Esophagus squamous epithelium (tissue), 5 donors: ENCODE data around the gene C2orf76. TPM values are rescaled to one million over a fixed set of nuclear protein-coding genes. Genes with fewer than 3 reads are reported as not detected.

ENCODE experiments used
- DNase-seq: peaks from one replicate; lab custom pipeline; 2025; lab: John Stamatoyannopoulos, UW
- H3K27ac ChIP-seq, 4 donors: fragments of 200-600 bp; sonication (generic); one replicate each; pipeline ENCODE4 v1.5.1; 2016 to 2019; ENCODE audit warnings: mild to moderate bottlenecking in 1 of 4
- H3K27me3 ChIP-seq, 4 donors: fragments of 200-600 bp; sonication (generic); 1 replicate in 3 of 4; 2 replicates in 1 of 4; pipeline versions ENCODE4 v1.5.1 to v1.6.0; 2017 to 2021; ENCODE audit warnings: antibody characterized with exemption in 1 of 4
- H3K36me3 ChIP-seq, 3 donors: fragments of 200-600 bp; sonication (generic); one replicate each; pipeline ENCODE4 v1.5.1; 2016 to 2019
- H3K4me1 ChIP-seq, 3 donors: fragments of 200-600 bp; sonication (generic); one replicate each; pipeline ENCODE4 v1.5.1; 2017 to 2019
- H3K4me3 ChIP-seq, 4 donors: fragments of 200-600 bp; sonication (generic); 1 replicate in 3 of 4; 2 replicates in 1 of 4; pipeline ENCODE4 v1.5.1; 2016 to 2019; ENCODE audit warnings: mild to moderate bottlenecking in 2 of 4, moderate library complexity in 1 of 4
- H3K9me3 ChIP-seq, 3 donors: fragments of 200-600 bp; sonication (generic); one replicate each; pipeline ENCODE4 v1.5.1; 2016 to 2019
- CTCF ChIP-seq, 6 experiments: fragments of 450-650 bp in 4 of 6; fragments of 200-600 bp in 2 of 6; sonication (generic) in 2 of 6; IDR thresholded peaks; one replicate each; pipeline ENCODE4 v1.5.1; 2016 to 2019; ENCODE audit warnings: antibody characterized with exemption in 6 of 6, mild to moderate bottlenecking in 4 of 6, moderate library complexity in 4 of 6
- POLR2A ChIP-seq, 4 donors: fragments of 450-650 bp; IDR thresholded peaks; one replicate each; pipeline ENCODE4 v1.6.1; 2017; ENCODE audit warnings: antibody characterized with exemption in 4 of 4, mild to moderate bottlenecking in 4 of 4, moderate library complexity in 3 of 4
- WGBS, 2 donors: methylation state at CpG; one replicate each; pipeline ENCODE4 v1.1.5; 2018; 5-methylcytosine and 5-hydroxymethylcytosine counted together
- intact Hi-C: fragments of 100-400 bp; cut with DNase I; formaldehyde crosslinking; loops from one replicate; pipeline ENCODE4 v1.15.0; 2022
- total RNA-seq, 4 donors: library from RNA; depleted of rRNA; stranded (reverse); fragments of >200 nt; gene quantifications; one replicate each; pipeline ENCODE4 v1.1.0, GENCODE V29; 2016
- donor health status: DM: yes; HTN: yes; CAD: no.

The C2orf76 gene
- total RNA-seq, 4 donors from 2014 or later: 5.7 to 9.7 (median 8.4) TPM

GRCh38 chr2:119301413-119301812 lies 65.2 kb downstream of the C2orf76 start:
- Histone ChIP-seq H3K27me3 (no peaks in the 10 kb centered on the region), H3K9me3 (no peaks in the 10 kb centered on the region), H3K4me1 (peaks cover 0 to 5% (median 0%) of the 10 kb centered on the region in 3 donors), H3K36me3 (no peaks in the 10 kb centered on the region), H3K27ac (no peak overlapping the region), H3K4me3 (no peak overlapping the region)
- no peak for DNase-seq
- TF ChIP-seq POLR2A (IDR thresholded peaks at IDR 0.05): no peak
- TF ChIP-seq CTCF (IDR thresholded peaks at IDR 0.05): no peak
- WGBS, 2 donors: 91 to 92% methylated on average over 4 to 6 of the region's 6 CpGs
- intact Hi-C loops: no loop called here

GRCh38 chr2:119295688-119296375 lies 70.8 kb downstream of the C2orf76 start:
- no peak overlapping the region for H3K27ac ChIP-seq
- no peaks in the 10 kb centered on the region for H3K9me3 ChIP-seq
- intact Hi-C loops: no loop called here
- no peaks in the 10 kb centered on the region for H3K27me3 ChIP-seq
- peaks cover 0 to 17% (median 0%) of the 10 kb centered on the region in 3 donors for H3K4me1 ChIP-seq
- H3K4me3 ChIP-seq: no peak overlapping the region
- 81 to 92% methylated on average over 10 of the region's 10 CpGs for WGBS, 2 donors
- DNase-seq: no peak
- TF ChIP-seq POLR2A (IDR thresholded peaks at IDR 0.05) (no peak), CTCF (IDR thresholded peaks at IDR 0.05) (no peak)
- H3K36me3 ChIP-seq: peaks cover 0 to 8% (median 0%) of the 10 kb centered on the region in 3 donors

GRCh38 chr2:119294671-119295070 lies 72.0 kb downstream of the C2orf76 start:
- TF ChIP-seq CTCF (IDR thresholded peaks at IDR 0.05) (no peak), POLR2A (IDR thresholded peaks at IDR 0.05) (no peak)
- Histone ChIP-seq H3K9me3 (no peaks in the 10 kb centered on the region), H3K4me3 (no peak overlapping the region), H3K27ac (no peak overlapping the region), H3K4me1 (peaks cover 0 to 17% (median 0%) of the 10 kb centered on the region in 3 donors), H3K36me3 (peaks cover 0 to 8% (median 0%) of the 10 kb centered on the region in 3 donors), H3K27me3 (no peaks in the 10 kb centered on the region)
- intact Hi-C loops: no loop called here
- 84 to 90% methylated on average over 14 of the region's 14 CpGs for WGBS, 2 donors
- no peak for DNase-seq

- Histone ChIP-seq H3K27me3 (no peaks in the 10 kb centered on the region), H3K36me3 (peaks cover 0 to 8% (median 0%) of the 10 kb centered on the region in 3 donors), H3K9me3 (no peaks in the 10 kb centered on the region), H3K27ac (no peak overlapping the region), H3K4me3 (no peak overlapping the region), H3K4me1 (peaks cover 0 to 17% (median 0%) of the 10 kb centered on the region in 3 donors)
- TF ChIP-seq POLR2A (IDR thresholded peaks at IDR 0.05) (no peak), CTCF (IDR thresholded peaks at IDR 0.05) (no peak)
- WGBS, 2 donors: 73 to 86% methylated on average over 6 to 7 of the region's 7 CpGs
- intact Hi-C loops: no loop called here
- DNase-seq: no peak
These were observed 72.7 kb downstream of the C2orf76 start for GRCh38 chr2:119293900-119294299.

GRCh38 chr2:119293254-119293653 lies 73.4 kb downstream of the C2orf76 start:
- no peak for DNase-seq
- peaks cover 0 to 17% (median 0%) of the 10 kb centered on the region in 3 donors for H3K4me1 ChIP-seq
- TF ChIP-seq POLR2A (IDR thresholded peaks at IDR 0.05) (no peak), CTCF (IDR thresholded peaks at IDR 0.05) (no peak)
- H3K9me3 ChIP-seq: no peaks in the 10 kb centered on the region
- H3K36me3 ChIP-seq: peaks cover 0 to 8% (median 0%) of the 10 kb centered on the region in 3 donors
- intact Hi-C loops: no loop called here
- H3K27me3 ChIP-seq: no peaks in the 10 kb centered on the region
- no peak overlapping the region for H3K27ac ChIP-seq
- 52 to 60% methylated on average over 2 of the region's 2 CpGs for WGBS, 2 donors
- no peak overlapping the region for H3K4me3 ChIP-seq
